GM12892 (cell line): ENCODE results near the gene FBRSL1.
"Not testable (repeated sequence)": the region's sequence is repeated elsewhere in the genome, so short reads cannot be mapped to it uniquely, and the experiment has no call there.

Source experiments
- DNase-seq: peaks from one replicate; pipeline ENCODE4 v3.0.0; 2011; ENCODE audit not compliant: insufficient read length
- FAIRE-seq: peaks from 2 replicates; lab custom pipeline; 2011; peaks lifted over from hg19 to GRCh38; lab: Jason Lieb, UNC
- POLR2A ChIP-seq: IDR thresholded peaks from 2 replicates; pipeline ENCODE4 v1.6.1; 2011; ENCODE audit warnings: low read depth, low read length, control low read depth
- POLR2AphosphoS5 ChIP-seq: IDR thresholded peaks from 2 replicates; pipeline ENCODE4 v1.6.1; 2011; ENCODE audit warnings: low read depth, low read length, control low read depth
- TAF1 ChIP-seq: IDR thresholded peaks from 2 replicates; pipeline ENCODE4 v1.6.1; 2011; ENCODE audit warnings: low read depth, mild to moderate bottlenecking, control low read depth, low read length, borderline replicate concordance

FBRSL1 gene

GRCh38 chr12:132525011-132525832, 35.3 kb downstream of the FBRSL1 start:
- TF ChIP-seq TAF1 (no peak), POLR2AphosphoS5 (no peak), POLR2A (no peak)
- DNase-seq (no peak), FAIRE-seq (no peak)

- FAIRE-seq (no peak), DNase-seq (no peak)
- TF ChIP-seq POLR2AphosphoS5 (no peak), TAF1 (no peak), POLR2A (no peak)
These were observed 36.0 kb downstream of the FBRSL1 start for GRCh38 chr12:132525833-132526455.

- TF ChIP-seq POLR2A (no peak), POLR2AphosphoS5 (no peak), TAF1 (no peak)
- FAIRE-seq (no peak), DNase-seq (no peak)
These were observed 37.4 kb downstream of the FBRSL1 start for GRCh38 chr12:132527186-132527882.

GRCh38 chr12:132527883-132528264, 37.9 kb downstream of the FBRSL1 start:
- FAIRE-seq (no peak), DNase-seq (no peak)
- TF ChIP-seq POLR2A (no peak), TAF1 (no peak), POLR2AphosphoS5 (no peak)

- FAIRE-seq = no peak
- DNase-seq = no peak
- no peak for TF ChIP-seq POLR2A
- TF ChIP-seq TAF1 = no peak
These were observed 38.7 kb downstream of the FBRSL1 start for GRCh38 chr12:132528564-132529106.

GRCh38 chr12:132529156-132529839, 39.3 kb downstream of the FBRSL1 start:
- FAIRE-seq = no peak
- TF ChIP-seq POLR2AphosphoS5 = no peak
- TF ChIP-seq TAF1 = no peak
- TF ChIP-seq POLR2A = no peak
- DNase-seq = no peak

GRCh38 chr12:132529906-132530305, 40.0 kb downstream of the FBRSL1 start:
- FAIRE-seq = no peak
- TF ChIP-seq TAF1 (no peak), POLR2AphosphoS5 (no peak), POLR2A (no peak)
- DNase-seq = no peak

- FAIRE-seq = no peak
- no peak for DNase-seq
- TF ChIP-seq TAF1 (no peak), POLR2AphosphoS5 (no peak), POLR2A (no peak)
These were observed 40.5 kb downstream of the FBRSL1 start for GRCh38 chr12:132530447-132530846.

GRCh38 chr12:132530851-132531250, 40.9 kb downstream of the FBRSL1 start:
- FAIRE-seq = no peak

GRCh38 chr12:132532711-132533583, 43.0 kb downstream of the FBRSL1 start:
- not testable (repeated sequence) for DNase-seq, FAIRE-seq

More at GRCh38 chr12:132530851-132531250, 40.9 kb downstream of the FBRSL1 start:
- no peak for DNase-seq
- TF ChIP-seq POLR2A (no peak), TAF1 (no peak), POLR2AphosphoS5 (no peak)
